ENCODE results near the gene CD19.

- TF ChIP-seq POLR2AphosphoS5 (IDR thresholded peaks at IDR 0.05) (no peak), CTCF (IDR thresholded peaks at IDR 0.05) (no peak), POLR2A (IDR thresholded peaks at IDR 0.05) (no peak), EP300 (IDR thresholded peaks at IDR 0.05) (no peak)
These were observed 3.6 kb downstream of the CD19 start for GRCh38 chr16:28935346-28935745.

Measured in sigmoid colon (tissue), 4 donors.